HepG2 (cell line): ENCODE data around the gene GNA14. TPM values are rescaled to one million over a fixed set of nuclear protein-coding genes. Genes with fewer than 3 reads are reported as not detected.
A peak's percentile ranks its signal among the peaks of the same experiment; 100 is the strongest.
"Not testable (repeated sequence)": the region's sequence is repeated elsewhere in the genome, so short reads cannot be mapped to it uniquely, and the experiment has no call there.

Experiments
- ATAC-seq: fragments of 200-7000 bp; cut with Tn5 transposase; 3 replicates; pipeline ENCODE4 v1.9.1; 2020; ENCODE audit warnings: mild to moderate bottlenecking, moderate library complexity
- BruUV-seq: library from RNA; stranded (reverse); fragments of 400-500 nt; replicated peaks from 2 replicates; lab custom pipeline; 2021; lab: Mats Ljungman, UMichigan
- CTCF ChIA-PET: fragments of 300-600 bp; formaldehyde crosslinking; extraction: SDS; loops from one replicate; lab custom pipeline; 2021; ENCODE audit warnings: low total read pairs, inconsistent platforms, low intra/inter-chr PET ratio; lab: Yijun Ruan, JAX
- POLR2A ChIA-PET: fragments of 350-600 bp; sonication (Branson Sonifier 250); formaldehyde crosslinking; loops from one replicate; lab custom pipeline; 2020; ENCODE audit warnings: antibody characterized with exemption, inconsistent platforms; lab: Yijun Ruan, JAX
- DNase-seq: peaks from one replicate; pipeline ENCODE4 v3.0.0-alpha.2; 2015; ENCODE audit warnings: low spot score
- FAIRE-seq: peaks from 3 replicates; lab custom pipeline; 2011; peaks lifted over from hg19 to GRCh38; lab: Jason Lieb, UNC
- H2AFZ ChIP-seq: one replicate; pipeline ENCODE4 v1.6.1; 2011; ENCODE audit warnings: low read length, inconsistent platforms
- H3K27ac ChIP-seq: fragments of 300-600 bp; 3 replicates; pipeline ENCODE4 v1.8.0; 2011; ENCODE audit warnings: mixed run types, mild to moderate bottlenecking, mixed read lengths, low read length, inconsistent platforms; ENCODE audit not compliant: insufficient read depth; ENCODE audit errors: extremely low read length
- H3K27me3 ChIP-seq, 2 experiments: fragments of 200-600 bp in 1 of 2; 2 replicates in 1 of 2; 3 replicates in 1 of 2; pipeline versions ENCODE4 v1.6.0 to v1.8.0; 2011; ENCODE audit warnings: low read length in 2 of 2, mild to moderate bottlenecking in 2 of 2, moderate library complexity in 2 of 2, inconsistent platforms in 1 of 2; ENCODE audit not compliant: insufficient read depth in 2 of 2, control insufficient read depth in 1 of 2
- H3K36me3 ChIP-seq, 2 experiments: fragments of 200-600 bp in 1 of 2; replicated peaks in 1 of 2; 2 replicates in 1 of 2; 3 replicates in 1 of 2; pipeline versions ENCODE4 v1.5.1 to v1.8.0; 2011; ENCODE audit warnings: low read length in 2 of 2, inconsistent platforms in 1 of 2; ENCODE audit not compliant: insufficient read depth in 2 of 2, control insufficient read depth in 1 of 2
- H3K4me1 ChIP-seq: 2 replicates; pipeline ENCODE4 v1.5.1; 2012; ENCODE audit warnings: low read length, inconsistent platforms; ENCODE audit not compliant: insufficient read depth
- H3K4me2 ChIP-seq: 2 replicates; pipeline ENCODE4 v1.6.0; 2011; ENCODE audit warnings: low read depth, low read length, inconsistent platforms
- H3K4me3 ChIP-seq, 3 experiments: fragments of 200-600 bp in 1 of 3; sonication (generic), shearing (Covaris generic) in 1 of 3; replicated peaks in 1 of 3; 2 replicates each; pipeline ENCODE4 v1.5.1; 2011 to 2016; ENCODE audit warnings: low read length in 3 of 3, inconsistent platforms in 2 of 3, low read depth in 2 of 3, mild to moderate bottlenecking in 2 of 3, control low read depth in 1 of 3, mixed read lengths in 1 of 3; ENCODE audit not compliant: insufficient read depth in 1 of 3
- H3K79me2 ChIP-seq: one replicate; pipeline ENCODE4 v1.6.1; 2011; ENCODE audit warnings: low read length, inconsistent platforms; ENCODE audit not compliant: insufficient read depth
- H3K9ac ChIP-seq: 2 replicates; pipeline ENCODE4 v1.6.0; 2011; ENCODE audit warnings: mild to moderate bottlenecking, low read depth, low read length, inconsistent platforms; ENCODE audit not compliant: insufficient read depth
- H3K9me3 ChIP-seq: 2 replicates; pipeline ENCODE4 v1.5.1; 2012; ENCODE audit warnings: mild to moderate bottlenecking, low read length
- H4K20me1 ChIP-seq: 2 replicates; pipeline ENCODE4 v1.6.0; 2011; ENCODE audit warnings: inconsistent platforms, mild to moderate bottlenecking, low read length, moderate library complexity; ENCODE audit not compliant: insufficient read depth
- FIP1L1 ChIP-seq: fragments of 200-400 bp; formaldehyde crosslinking; IDR thresholded peaks from 2 replicates; pipeline ENCODE4 v1.6.1; 2018; ENCODE audit warnings: low read depth, mild to moderate bottlenecking, low read length, moderate library complexity, borderline replicate concordance; ENCODE audit not compliant: insufficient read depth
- FOXA1 ChIP-seq, 2 experiments: fragments of 450-650 bp in 1 of 2; sonication (generic) in 1 of 2; formaldehyde crosslinking in 1 of 2; IDR thresholded peaks; 2 replicates each; pipeline versions ENCODE4 v1.4.0 to v1.6.1; 2016 to 2020; ENCODE audit warnings: missing genetic modification reagents in 1 of 2
- NR3C1 ChIP-seq: sonication (generic); formaldehyde crosslinking; IDR thresholded peaks from 2 replicates; pipeline ENCODE4 v1.4.0; 2020; ENCODE audit warnings: missing genetic modification reagents
- ZBTB38 ChIP-seq: sonication (generic); formaldehyde crosslinking; IDR thresholded peaks from 2 replicates; pipeline ENCODE4 v1.5.1; 2020; ENCODE audit warnings: mild to moderate bottlenecking, missing genetic modification reagents
- ZNF10 ChIP-seq: sonication (generic); formaldehyde crosslinking; IDR thresholded peaks from 2 replicates; pipeline ENCODE4 v1.4.0; 2020; ENCODE audit warnings: mild to moderate bottlenecking, low read depth, missing genetic modification reagents, borderline replicate concordance
- ZNF678 ChIP-seq: sonication (generic); formaldehyde crosslinking; IDR thresholded peaks from 2 replicates; pipeline ENCODE4 v1.4.0; 2020; ENCODE audit warnings: mild to moderate bottlenecking, missing genetic modification reagents
- WGBS: methylation state at CpG from one replicate; pipeline ENCODE4 v1.1.6; 2017; ENCODE audit warnings: low lambda C conversion rate; 5-methylcytosine and 5-hydroxymethylcytosine counted together
- in situ Hi-C: cut with HindIII; loops from 2 replicates; pipeline ENCODE4 v1.10.0; 2017; ENCODE audit warnings: low pct_unique_long_range_greater_than_20kb; ENCODE audit not compliant: extremely low pct_ligation_motif_present
- intact Hi-C: fragments of 100-400 bp; cut with micrococcal nuclease; formaldehyde crosslinking; loops from one replicate; pipeline ENCODE4 v1.10.0; 2022; ENCODE audit not compliant: unreplicated experiment
- polyA plus RNA-seq, 8 experiments: library from polyadenylated mRNA; depleted of rRNA in 3 of 8; stranded (reverse) in 7 of 8; unstranded in 1 of 8; fragments of >200 nt; fragmentation: Illumina TruSeq in 4 of 8; extraction: Trizol in 4 of 8; gene quantifications; 2 replicates each; pipeline versions ENCODE4 v1.2.1 to v1.2.3, GENCODE V29; 2011 to 2016; ENCODE audit warnings: low read depth in 4 of 8, missing spikeins in 1 of 8, mixed read lengths in 1 of 8; ENCODE audit not compliant: insufficient read depth in 1 of 8
- total RNA-seq, 5 experiments: library from RNA; depleted of rRNA; stranded (reverse); fragments of >200 nt; fragmentation: Illumina TruSeq; extraction: Trizol; gene quantifications; 2 replicates each; pipeline ENCODE4 v1.2.3, GENCODE V29; 2016; ENCODE audit warnings: low read depth in 1 of 5
- TF ChIP-seq, protein P1 (sequence below): sonication (generic); formaldehyde crosslinking; IDR thresholded peaks from 2 replicates; pipeline ENCODE4 v1.4.0; 2020; ENCODE audit warnings: missing genetic modification reagents, borderline replicate concordance
- TF ChIP-seq, protein P2 (sequence below): IDR thresholded peaks from 2 replicates; pipeline ENCODE4 v1.6.1; 2016; ENCODE audit warnings: missing genetic modification reagents, missing compliant biosample characterization
- TF ChIP-seq, protein P3 (sequence below): sonication (generic); formaldehyde crosslinking; IDR thresholded peaks from 2 replicates; pipeline ENCODE4 v1.4.0; 2020; ENCODE audit warnings: missing genetic modification reagents; ENCODE audit errors: not compliant biosample characterization

Gene GNA14
- total and polyA plus RNA-seq, 2 of the 13 experiments (the other 11 are each of a cell fraction or from before 2014, with no cell fraction given) = not detected

DNA sequence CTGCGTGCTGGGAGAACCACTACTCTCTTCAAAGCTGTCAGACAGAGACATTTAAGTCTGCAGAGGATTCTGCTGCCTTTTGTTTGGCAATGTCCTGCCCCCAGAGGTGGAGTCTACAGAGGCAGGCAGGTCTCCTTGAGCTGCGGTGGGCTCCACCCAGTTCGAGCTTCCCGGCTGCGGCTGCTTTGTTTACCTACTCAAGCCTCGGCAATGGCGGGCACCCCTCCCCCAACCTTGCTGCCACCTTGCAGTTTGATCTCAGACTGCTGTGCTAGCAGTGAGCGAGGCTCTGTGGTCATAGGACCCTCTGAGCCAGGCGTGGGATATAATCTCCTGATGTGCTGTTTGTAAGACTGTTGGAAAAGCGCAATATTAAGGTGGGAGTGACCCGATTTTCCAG lies 39.6 kb upstream of the GNA14 start:
- H3K4me1 ChIP-seq; H3K27ac ChIP-seq; CTCF ChIA-PET; DNase-seq; H3K9me3 ChIP-seq; ATAC-seq; H3K9ac ChIP-seq; H3K27me3 ChIP-seq; H3K4me2 ChIP-seq; intact Hi-C loops; H2AFZ ChIP-seq; FAIRE-seq; POLR2A ChIA-PET; BruUV-seq; H3K4me3 ChIP-seq; H3K79me2 ChIP-seq; in situ Hi-C loops; H3K36me3 ChIP-seq; H4K20me1 ChIP-seq; TF ChIP-seq FOXA1 (IDR thresholded peaks at IDR 0.05): not testable (repeated sequence)
- 6% methylated on average over 6 of the region's 11 CpGs for WGBS
- TF ChIP-seq, protein P1, sequence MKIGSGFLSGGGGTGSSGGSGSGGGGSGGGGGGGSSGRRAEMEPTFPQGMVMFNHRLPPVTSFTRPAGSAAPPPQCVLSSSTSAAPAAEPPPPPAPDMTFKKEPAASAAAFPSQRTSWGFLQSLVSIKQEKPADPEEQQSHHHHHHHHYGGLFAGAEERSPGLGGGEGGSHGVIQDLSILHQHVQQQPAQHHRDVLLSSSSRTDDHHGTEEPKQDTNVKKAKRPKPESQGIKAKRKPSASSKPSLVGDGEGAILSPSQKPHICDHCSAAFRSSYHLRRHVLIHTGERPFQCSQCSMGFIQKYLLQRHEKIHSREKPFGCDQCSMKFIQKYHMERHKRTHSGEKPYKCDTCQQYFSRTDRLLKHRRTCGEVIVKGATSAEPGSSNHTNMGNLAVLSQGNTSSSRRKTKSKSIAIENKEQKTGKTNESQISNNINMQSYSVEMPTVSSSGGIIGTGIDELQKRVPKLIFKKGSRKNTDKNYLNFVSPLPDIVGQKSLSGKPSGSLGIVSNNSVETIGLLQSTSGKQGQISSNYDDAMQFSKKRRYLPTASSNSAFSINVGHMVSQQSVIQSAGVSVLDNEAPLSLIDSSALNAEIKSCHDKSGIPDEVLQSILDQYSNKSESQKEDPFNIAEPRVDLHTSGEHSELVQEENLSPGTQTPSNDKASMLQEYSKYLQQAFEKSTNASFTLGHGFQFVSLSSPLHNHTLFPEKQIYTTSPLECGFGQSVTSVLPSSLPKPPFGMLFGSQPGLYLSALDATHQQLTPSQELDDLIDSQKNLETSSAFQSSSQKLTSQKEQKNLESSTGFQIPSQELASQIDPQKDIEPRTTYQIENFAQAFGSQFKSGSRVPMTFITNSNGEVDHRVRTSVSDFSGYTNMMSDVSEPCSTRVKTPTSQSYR = peak; percentile 82
- 0 out of 2 replicates have a peak, but pooled peaks have one; percentile 25 for TF ChIP-seq FOXA1 (CRISPR knock-in tag; IDR thresholded peaks at IDR 0.05)

DNA sequence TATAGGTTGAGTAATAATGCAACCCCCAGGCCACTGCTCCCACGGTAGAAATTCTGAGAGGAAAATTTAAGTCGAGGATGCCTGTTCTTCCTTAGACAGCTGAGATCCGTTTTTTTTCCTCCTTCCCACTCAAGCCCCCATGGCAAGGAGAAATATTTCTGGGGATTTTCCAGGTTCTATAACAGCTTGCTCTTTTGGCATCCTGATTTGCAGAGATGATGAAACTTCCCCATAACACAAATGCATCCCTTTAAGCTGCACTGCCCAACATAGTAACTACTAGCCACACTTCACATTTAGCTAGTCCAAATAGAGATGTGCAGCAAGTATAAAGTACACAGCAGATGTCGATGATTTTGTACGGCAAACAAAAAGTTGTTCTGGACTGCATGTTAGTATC lies 32.5 kb upstream of the GNA14 start:
- intact Hi-C loops = no loop called here

More for the DNA sequence above, 32.5 kb upstream of the GNA14 start:
- ATAC-seq (no peak), DNase-seq (no peak), FAIRE-seq (no peak)
- TF ChIP-seq FIP1L1 (no peak), ZBTB38 (no peak), NR3C1 (CRISPR knock-in tag) (no peak), ZNF10 (CRISPR knock-in tag) (no peak), ZNF678 (CRISPR knock-in tag) (no peak)
- TF ChIP-seq, protein P2, sequence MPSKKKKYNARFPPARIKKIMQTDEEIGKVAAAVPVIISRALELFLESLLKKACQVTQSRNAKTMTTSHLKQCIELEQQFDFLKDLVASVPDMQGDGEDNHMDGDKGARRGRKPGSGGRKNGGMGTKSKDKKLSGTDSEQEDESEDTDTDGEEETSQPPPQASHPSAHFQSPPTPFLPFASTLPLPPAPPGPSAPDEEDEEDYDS (CRISPR knock-in tag) = no peak
- TF ChIP-seq, protein P3, sequence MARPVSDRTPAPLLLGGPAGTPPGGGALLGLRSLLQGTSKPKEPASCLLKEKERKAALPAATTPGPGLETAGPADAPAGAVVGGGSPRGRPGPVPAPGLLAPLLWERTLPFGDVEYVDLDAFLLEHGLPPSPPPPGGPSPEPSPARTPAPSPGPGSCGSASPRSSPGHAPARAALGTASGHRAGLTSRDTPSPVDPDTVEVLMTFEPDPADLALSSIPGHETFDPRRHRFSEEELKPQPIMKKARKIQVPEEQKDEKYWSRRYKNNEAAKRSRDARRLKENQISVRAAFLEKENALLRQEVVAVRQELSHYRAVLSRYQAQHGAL (CRISPR knock-in tag) = no peak
- Histone ChIP-seq H3K79me2 (no peaks in the 10 kb centered on the region), H3K4me2 (no peak overlapping the region), H3K9ac (no peak overlapping the region), H2AFZ (no peak overlapping the region), H3K4me1 (no peaks in the 10 kb centered on the region), H3K4me3 (no peak overlapping the region), H4K20me1 (no peaks in the 10 kb centered on the region), H3K9me3 (no peaks in the 10 kb centered on the region), H3K27ac (no peak overlapping the region), H3K36me3 (no peaks in the 10 kb centered on the region), H3K27me3 (no peaks in the 10 kb centered on the region; a peak in 1 of 5 replicates)
- in situ Hi-C loops = no loop called here
- 23% methylated on average over 5 of the region's 5 CpGs for WGBS
- BruUV-seq = no TSS peak
- ChIA-PET POLR2A (no interaction called here), CTCF (no interaction called here)
